UCSD-AML1 (cell line): ENCODE results near the gene ADH4.
"Not testable (repeated sequence)": the region's sequence is repeated elsewhere in the genome, so short reads cannot be mapped to it uniquely, and the experiment has no call there.

Experiments used
- DNase-seq: peaks from one replicate; lab custom pipeline; 2025; ENCODE audit not compliant: unreplicated experiment; lab: John Stamatoyannopoulos, UW

ADH4 gene

DNA sequence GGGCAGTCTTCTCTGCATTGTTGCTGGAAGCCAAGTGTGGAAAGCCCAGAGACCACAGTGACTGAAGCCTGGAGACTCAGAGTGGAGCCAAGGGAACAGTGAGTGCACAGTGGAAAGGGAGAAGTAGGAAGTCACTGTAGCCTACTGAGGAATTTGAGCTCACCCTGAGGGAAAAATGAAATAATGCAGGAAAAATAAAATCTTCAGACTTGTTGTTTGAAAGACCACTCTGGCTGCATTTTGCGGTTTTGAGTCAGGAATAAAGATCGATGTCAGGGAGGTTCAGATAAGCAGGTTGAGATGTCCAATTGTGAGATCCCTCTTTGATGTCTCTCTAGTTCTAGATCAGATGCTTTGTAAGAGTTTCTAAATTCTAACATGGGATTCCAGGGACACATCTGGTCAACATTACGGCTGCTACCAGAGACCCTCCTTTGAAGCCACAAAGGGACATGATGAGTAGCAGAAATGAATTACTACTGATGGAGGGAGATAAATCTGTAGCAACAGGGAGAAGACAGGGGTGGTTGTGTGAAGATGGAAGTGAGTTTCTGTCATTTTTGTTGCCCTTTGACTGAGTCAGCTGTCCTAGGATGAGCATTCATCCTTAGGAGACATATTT is 8.4 kb downstream of the ADH4 start:
- DNase-seq = no peak

DNA sequence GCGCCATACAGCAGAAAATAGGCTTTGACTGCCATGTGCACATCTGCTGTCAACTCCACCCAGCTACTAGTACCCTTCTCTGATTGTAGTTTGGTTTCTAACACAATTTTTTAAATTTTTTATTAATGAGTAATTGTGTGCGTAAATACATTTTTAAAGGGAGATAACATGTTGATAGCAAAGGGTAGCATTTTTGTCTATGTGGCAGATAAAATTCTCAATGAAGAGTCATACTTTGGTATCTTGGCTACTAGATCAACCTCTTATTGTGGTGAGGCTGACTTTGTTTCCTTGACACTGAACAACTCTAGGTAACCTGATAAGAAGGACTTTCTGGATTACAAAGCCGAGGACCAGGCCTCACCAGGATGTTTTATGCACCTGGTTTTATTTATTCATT is 9.5 kb downstream of the ADH4 start:
- no peak for DNase-seq

DNA sequence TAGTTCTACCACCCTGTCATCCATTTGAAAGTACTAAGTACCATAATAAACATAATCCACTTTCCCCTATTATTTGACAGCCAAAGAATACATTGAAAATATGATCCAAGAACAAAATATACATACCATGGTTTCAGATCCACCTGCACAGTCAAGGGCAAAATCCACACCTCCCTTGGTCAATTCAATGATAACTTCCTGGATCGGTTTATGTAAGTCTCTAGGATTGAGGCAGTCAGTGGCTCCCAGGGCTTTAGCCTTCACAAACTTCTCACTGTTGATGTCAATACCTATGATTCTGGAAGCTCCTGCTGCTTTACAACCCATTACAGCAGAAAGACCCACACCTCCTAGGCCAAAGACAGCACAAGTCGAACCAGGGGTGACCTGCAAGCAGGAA is 12.7 kb downstream of the ADH4 start:
- DNase-seq = no peak

GRCh38 chr4:99126376-99126775 is 17.7 kb downstream of the ADH4 start:
- DNase-seq = no peak

DNA sequence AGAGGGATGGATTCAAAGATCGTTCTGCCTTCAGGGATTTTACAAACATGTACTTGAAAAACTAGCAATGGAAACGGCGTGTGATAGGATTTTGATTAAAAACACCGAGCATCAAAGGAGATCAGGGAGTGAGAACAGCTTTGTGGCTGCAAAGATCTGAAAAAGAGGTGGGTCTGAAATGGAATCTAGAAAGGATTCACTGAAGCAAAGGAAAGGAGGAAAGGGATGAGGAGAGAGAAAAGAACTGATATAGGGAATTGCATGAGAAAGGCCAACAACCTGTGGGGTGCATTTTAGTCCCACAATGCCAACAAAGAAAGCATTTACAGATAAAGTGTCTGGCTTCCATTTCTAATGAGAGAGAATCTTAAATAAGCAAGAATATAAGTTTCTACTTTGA is 23.1 kb downstream of the ADH4 start:
- DNase-seq = no peak

- DNase-seq = no peak
Measured at GRCh38 chr4:99120501-99120900, 23.6 kb downstream of the ADH4 start.

- no peak for DNase-seq
Measured at GRCh38 chr4:99117876-99118693, 26.0 kb downstream of the ADH4 start.

- not testable (repeated sequence) for DNase-seq
Measured at GRCh38 chr4:99117122-99117841, 26.8 kb downstream of the ADH4 start.

DNA sequence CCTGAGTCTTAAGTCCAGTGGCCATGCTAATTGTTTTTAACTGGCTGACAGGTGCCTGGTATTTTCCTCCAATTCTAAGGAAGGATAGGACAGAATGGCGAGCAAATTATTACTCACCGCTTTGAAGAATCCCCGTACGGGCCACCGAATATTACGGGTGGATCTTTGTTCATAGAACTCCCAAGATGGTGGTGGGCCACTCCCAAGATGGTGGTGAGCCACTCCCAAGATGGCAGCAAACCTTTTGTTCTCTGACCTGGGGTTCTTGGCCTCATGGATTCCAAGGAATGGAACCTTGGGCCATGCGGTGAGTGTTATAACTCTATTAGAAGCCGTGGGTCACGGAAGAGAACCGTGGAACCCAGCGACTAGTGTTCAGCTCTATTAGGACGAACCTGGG is 34.8 kb downstream of the ADH4 start:
- DNase-seq = not testable (repeated sequence)

GRCh38 chr4:99104153-99104552 is 39.9 kb downstream of the ADH4 start:
- no peak for DNase-seq

- DNase-seq = no peak
Measured at GRCh38 chr4:99103166-99103565, 40.9 kb downstream of the ADH4 start.

DNA sequence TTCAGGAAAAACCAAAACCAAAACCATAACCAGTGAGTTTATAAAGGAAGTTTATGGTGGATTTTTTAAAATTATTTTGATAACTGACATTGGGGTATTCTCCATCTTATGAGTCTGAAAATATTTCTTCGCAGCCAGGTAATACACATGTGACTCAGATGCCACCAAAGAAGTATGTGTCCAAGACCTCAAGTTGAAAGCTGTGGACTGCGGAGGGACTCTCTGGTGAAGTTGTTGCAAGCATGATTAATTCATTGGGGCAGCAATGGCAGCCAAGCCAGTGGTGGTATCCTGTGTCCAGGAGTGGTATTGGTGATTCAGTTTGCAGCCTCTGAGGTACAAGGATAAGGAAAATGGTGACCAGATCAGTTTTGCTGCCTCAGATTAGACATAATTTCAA is 41.5 kb downstream of the ADH4 start:
- no peak for DNase-seq

DNA sequence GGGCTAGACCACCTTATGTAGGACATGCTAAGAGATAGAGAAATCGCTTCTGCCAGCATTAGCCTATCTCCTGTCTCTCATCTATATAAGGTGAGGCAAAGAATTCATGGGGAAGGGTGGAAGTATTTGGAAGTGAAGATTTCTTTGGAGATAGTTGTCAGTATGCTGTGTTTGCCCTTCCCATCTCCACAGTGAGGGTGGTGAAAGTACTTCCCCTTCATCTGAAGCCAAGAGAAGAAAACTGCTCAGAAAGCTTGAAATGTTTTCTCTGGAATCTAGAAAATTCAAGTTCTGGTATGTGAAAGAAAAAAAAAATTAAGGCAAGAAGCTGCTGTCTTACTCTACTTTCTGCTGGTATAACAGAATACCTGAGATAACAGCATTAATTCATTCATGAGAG is 43.2 kb downstream of the ADH4 start:
- DNase-seq = no peak

- not testable (repeated sequence) for DNase-seq
Measured at GRCh38 chr4:99099814-99100213, 44.3 kb downstream of the ADH4 start.

- no peak for DNase-seq
Measured at GRCh38 chr4:99099311-99099710, 44.8 kb downstream of the ADH4 start.

- not testable (repeated sequence) for DNase-seq
Measured at GRCh38 chr4:99091841-99092240, 52.3 kb downstream of the ADH4 start.

GRCh38 chr4:99091216-99091575 is 52.9 kb downstream of the ADH4 start:
- no peak for DNase-seq

- no peak for DNase-seq
Measured at GRCh38 chr4:99090481-99091215, 53.4 kb downstream of the ADH4 start.

GRCh38 chr4:99088481-99089365 is 55.4 kb downstream of the ADH4 start, which contains the start of gene ADH5:
TSS of gene ADH5 (minus strand) at chr4:99088788. CDS start at chr4:99088700, 88 bp downstream.
- peak; percentile 89 for DNase-seq

- DNase-seq = no peak
Measured at GRCh38 chr4:99088023-99088449, 56.1 kb downstream of the ADH4 start.
